GM13977 (cell line): ENCODE data around the gene SDF4.

ENCODE experiments used
- DNase-seq: peaks from one replicate; pipeline ENCODE4 v3.0.0; 2012; ENCODE audit warnings: low spot score
- CTCF ChIP-seq: IDR thresholded peaks from 2 replicates; pipeline ENCODE4 v1.5.1; 2012; ENCODE audit warnings: mild to moderate bottlenecking, control low read depth; ENCODE audit not compliant: insufficient read depth; ENCODE audit errors: extremely low read depth, missing control alignments
- in situ Hi-C: fragments of 300-500 bp; cut with MboI; formaldehyde crosslinking; loops from one replicate; pipeline ENCODE4 v1.12.0; 2022; ENCODE audit warnings: low sequenced_read_pairs, low pct_unique_long_range_greater_than_20kb, mixed read lengths, inconsistent platforms; ENCODE audit not compliant: unreplicated experiment

The SDF4 gene

GRCh38 chr1:1213345-1214265, 18.2 kb downstream of the SDF4 start, which contains the start of gene TNFRSF4:
TNFRSF4 (minus strand) TSS chr1:1214153; CDS start chr1:1214127, 26 bp downstream.
- TF ChIP-seq CTCF = no peak
- in situ Hi-C loops = no loop called here
- no peak for DNase-seq

- TF ChIP-seq CTCF = no peak
- in situ Hi-C loops = no loop called here
- DNase-seq = peak; percentile 84
Observed at GRCh38 chr1:1212780-1213344, 18.9 kb downstream of the SDF4 start.

GRCh38 chr1:1211541-1212441, 20.0 kb downstream of the SDF4 start:
- no peak for TF ChIP-seq CTCF
- DNase-seq = no peak
- in situ Hi-C loops = no loop called here

DNA sequence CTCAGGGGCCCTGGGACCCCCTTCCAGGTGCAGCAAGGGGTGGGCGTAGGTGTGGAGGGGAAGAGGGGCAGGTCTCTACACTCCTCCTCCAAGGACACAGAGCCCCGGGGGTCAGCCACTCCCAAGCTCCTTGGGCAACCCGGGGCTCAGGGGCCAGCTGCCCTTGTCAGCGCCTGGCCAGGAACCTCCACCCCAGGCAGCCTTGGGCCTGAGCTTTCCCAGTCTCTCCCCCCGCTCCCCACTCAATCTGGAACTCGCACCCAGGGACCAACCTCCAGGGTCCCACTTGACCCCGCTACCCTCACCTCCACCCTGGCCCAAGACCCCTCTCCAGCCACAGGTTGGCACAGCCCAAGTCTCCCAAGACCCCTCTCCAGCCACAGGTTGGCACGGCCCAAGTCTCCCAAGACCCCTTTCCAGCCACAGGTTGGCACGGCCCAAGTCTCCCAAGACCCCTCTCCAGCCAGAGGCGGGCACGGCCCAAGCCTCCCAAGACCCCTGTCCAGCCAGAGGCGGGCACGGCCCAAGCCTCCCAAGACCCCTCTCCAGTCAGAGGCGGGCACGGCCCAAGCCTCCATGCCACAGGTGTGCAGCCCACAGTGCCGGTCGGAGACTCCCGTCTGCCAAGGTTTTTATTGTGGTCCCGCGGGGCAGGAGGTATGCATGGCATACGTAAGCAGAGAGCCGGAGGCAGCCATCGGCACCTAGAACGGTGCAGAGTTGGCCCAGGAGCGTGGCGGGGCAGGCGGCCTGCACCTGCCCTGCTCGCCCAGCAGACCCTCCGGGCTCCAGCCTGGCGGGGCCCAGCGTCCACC, 20.9 kb downstream of the SDF4 start:
- in situ Hi-C loops = no loop called here
- TF ChIP-seq CTCF = no peak
- no peak for DNase-seq

- TF ChIP-seq CTCF = no peak
- DNase-seq = peak; percentile 75
- in situ Hi-C loops = no loop called here
Observed at GRCh38 chr1:1208713-1209433, 22.9 kb downstream of the SDF4 start.

DNA sequence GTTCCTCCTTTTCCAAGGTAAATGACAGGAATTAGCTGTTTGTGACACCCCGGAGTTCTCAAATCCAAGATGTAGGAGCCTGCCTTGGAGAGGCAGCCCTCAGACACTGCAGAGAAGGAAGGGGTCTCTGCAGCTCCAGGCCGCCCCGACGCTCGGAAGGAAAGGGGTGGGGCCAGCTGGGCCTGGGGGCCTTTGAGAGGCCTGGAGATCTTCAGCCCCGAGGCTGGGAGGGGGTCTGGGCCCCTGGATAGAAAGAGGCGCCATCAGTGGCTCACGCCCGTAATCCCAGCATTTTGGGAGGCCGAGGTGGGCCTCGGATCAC, 24.3 kb downstream of the SDF4 start:
- no peak for TF ChIP-seq CTCF
- DNase-seq = no peak
- in situ Hi-C loops = no loop called here
